DMS153 treated with DMSO at 0.1 percent for 48 hours (cell line): ENCODE data around the gene ARPC2.

Experiments used
- DNase-seq: peaks from one replicate; lab custom pipeline; 2025; ENCODE audit not compliant: unreplicated experiment; lab: John Stamatoyannopoulos, UW

ARPC2 gene

DNA sequence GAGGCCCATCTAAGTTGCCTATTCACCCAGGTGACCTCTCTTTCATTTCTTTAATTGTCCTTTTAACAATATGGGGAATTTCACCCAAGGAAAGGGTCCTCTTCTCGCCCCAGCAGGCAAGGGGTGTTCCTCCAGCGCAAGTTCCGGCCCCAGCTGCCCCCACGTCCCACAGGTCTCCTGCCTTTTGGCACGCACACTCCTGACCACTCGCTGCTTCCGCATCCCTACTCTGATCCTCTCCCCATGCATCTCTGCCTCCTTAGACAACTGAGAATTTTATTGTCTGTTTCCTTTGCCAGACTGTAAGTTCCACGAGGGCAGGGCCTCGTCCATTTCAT is 684 bp upstream of the ARPC2 start:
- DNase-seq = no peak

DNA sequence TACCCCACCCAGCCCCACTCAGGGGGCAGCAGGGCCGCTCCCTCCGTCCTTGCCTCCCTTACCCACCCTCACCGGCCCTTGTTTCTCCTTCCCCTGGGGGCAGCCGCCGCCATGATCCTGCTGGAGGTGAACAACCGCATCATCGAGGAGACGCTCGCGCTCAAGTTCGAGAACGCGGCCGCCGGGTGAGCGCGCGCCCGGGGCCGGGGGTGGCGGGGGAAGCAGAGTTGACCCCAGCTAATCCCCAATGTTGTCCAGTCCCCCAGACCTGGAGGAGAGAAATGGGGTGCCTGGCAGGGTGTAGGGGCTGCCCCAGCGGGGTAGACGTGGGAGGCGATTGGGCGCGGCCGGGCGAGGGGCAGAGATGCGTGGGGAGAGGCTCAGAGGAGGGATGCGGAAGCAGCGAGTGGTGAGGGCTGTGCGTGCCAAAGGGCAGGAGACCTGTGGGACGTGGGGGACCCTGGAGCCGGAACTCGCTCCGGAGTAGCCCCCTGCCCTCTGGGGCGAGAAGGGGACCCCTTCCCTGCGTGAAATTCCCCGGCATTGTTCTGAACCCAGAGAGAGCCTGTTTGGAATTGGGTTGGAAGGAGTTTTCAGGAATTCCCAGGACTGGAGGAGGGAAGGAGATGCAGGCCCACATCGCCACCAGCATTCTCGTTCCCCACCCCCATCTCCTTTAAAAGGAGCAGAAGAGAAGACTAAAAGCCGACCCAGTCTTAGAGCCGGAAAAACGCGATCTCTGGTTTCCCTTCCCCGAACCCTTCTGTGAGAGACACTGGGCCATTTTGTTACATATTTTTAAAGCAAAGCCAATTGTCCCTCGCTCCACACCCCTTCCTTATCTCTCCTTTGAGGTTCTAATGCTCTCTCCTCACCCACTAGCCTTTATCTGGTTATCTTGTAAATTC is 625 bp downstream of the ARPC2 start:
- peak; percentile 8 for DNase-seq

DNA sequence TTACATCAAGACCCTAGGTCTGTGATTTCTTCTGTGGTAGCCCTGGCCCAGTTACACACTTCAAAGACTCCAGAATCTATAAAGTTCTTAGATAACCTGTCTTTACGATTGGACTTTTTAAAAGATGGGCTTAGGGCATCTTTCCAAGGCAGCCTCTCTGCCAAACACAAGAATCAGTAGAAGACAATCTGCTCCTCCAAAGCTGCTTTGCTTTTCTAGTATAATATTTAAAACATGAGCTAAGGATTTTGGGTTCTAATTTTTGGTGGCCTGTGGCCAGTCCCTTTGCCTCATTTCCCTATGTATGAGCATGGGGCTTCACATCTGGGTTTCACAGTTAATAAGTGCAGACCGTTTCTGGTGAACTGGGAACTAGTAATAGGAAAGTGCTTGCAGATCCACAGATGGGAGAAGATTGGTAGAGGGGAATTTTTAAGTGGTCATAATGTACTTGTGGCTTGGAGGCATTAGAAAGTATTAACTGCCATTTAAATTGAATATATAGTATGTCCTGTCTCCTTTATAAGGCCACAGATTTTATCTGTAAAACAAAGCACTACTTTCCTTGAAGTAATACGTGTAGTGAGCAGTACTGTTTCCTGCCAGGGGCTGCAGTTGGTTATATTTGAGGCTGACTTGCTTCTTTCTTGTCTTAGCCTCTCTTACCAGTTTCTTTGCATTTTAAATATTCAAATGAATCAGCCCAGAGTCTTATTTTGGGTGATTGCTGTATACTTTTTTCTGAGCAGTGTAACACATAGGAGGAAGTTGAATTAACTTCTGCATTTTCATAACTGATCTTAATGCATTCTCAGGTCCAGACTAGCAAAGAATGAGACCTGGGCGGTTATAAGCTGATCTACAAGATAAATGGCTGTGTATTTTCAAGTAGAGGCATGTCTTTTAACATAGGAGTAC is 1.5 kb downstream of the ARPC2 start:
- no peak for DNase-seq

DNA sequence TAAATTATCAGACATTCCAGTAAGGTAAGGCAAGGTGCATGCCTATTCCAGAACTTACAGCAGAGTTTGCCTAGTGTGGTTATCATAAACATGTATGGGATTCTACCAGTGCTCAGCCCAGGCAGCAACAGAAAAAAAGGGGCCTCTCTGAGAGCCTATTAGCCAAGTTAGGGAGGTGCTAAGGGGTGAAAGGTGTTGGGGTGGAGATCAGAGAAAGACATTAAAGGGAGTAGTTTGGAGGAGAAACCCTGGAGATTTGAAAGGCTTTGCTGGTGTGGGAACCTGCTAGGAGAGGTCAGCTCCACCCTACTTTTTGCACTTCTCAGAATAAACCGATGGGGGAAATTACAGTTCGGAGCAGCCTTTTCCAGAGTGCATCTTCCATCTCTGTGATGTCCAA is 2.9 kb downstream of the ARPC2 start:
- DNase-seq = no peak

DNA sequence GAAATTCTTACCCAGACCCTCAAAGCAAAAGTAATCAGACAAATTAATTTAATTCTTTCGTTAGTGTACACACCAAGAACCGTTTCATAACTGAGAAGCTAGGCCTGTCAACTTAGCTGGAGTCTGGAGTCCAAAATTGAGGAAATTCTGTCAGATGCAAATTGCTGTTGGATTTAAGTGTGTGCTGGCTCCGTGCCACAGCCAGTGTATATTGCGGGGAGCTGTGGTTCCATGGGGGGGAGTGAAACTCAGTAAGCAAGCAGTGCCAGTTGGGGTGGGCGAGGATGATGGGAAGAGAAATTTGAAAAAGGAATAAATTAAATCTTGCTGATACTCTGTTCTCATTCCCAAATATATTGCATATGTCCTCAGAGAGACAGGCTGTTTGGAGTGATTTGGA is 4.0 kb downstream of the ARPC2 start:
- DNase-seq = no peak

DNA sequence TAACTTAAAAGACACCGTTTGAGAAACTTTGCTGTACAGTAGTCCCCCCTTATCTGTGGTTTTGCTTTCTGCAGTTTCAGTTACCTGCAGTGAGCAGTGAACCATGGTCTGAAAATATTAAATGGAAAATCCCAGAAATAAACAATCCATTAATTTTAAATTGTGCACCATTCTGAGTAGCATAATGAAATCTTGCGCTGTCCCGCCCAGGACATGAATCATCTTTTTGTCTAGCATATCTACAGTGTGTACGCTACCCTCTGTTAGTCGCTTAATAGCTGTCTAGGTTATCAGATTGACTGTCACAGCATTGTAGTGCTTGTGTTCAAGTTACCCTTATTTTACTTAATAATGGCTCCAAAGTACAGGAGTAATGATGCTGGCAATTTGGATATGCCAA is 6.1 kb downstream of the ARPC2 start:
- no peak for DNase-seq

DNA sequence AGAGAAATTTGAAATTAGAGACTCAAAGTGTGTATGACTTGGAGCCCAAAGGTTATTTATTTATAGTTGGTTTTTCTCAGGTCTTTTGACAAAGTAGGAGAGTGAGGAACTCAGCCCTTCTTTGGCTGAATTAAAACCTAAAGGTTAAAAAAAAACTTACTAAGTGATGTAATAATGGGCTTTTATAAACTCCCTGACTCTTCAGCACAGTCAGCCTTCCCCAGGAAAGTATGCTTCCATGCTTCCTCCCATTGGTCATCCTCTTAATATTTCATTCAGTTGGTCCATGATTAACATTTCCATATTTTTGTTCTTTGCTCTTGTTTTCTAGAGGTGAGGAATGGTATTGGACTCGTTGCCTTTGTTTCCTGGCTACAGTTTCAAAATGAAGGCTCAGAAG is 7.2 kb downstream of the ARPC2 start:
- DNase-seq = no peak

DNA sequence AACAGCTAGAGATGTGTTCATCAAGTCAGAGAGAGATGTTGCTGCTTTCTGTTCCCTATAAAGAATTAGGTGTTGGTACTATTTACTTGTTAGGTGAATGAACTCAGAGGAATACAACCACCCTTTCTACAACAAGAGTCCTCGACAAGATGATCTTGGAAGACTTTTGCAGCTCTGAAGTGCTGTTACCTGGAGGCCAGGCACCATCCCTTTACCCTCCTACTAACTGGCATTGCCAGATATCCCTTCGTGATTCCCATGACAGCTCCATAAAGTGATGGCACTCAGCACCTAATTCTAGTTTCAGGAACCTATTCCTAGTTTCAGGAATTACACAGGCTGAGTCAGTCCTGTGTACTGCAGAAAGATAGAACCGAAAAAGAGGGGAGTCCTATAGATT is 9.9 kb downstream of the ARPC2 start:
- DNase-seq = no peak

DNA sequence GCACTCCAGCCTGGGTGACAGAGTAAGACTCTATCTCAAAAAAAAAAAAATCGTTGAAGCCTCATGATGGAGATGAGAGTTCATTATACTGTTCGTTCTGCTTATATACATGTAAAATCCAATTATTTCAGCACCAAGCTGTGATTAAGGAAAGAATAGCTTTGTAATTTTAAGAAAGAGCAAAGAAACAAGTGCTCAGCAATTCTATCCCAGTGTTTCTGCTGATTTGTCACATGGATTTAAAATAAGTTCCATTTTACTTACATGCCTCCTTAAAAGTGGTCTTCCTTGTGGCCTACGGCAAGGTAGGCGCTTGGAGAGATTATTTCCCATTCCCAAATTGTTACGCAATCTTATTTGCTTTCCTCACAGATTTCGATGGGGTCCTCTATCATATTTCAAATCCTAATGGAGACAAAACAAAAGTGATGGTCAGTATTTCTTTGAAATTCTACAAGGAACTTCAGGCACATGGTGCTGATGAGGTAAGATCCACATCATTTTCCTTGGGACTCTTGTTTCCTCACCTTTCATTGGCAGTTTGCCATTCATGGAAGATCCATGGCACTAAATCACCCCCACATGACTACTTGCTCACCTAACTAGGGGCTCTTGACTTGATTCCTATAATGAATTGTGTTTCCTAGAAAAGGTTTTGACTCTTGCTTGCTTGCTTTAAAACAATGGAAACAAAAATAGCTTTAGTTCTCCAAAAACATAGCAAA is 11.5 kb downstream of the ARPC2 start:
- no peak for DNase-seq

DNA sequence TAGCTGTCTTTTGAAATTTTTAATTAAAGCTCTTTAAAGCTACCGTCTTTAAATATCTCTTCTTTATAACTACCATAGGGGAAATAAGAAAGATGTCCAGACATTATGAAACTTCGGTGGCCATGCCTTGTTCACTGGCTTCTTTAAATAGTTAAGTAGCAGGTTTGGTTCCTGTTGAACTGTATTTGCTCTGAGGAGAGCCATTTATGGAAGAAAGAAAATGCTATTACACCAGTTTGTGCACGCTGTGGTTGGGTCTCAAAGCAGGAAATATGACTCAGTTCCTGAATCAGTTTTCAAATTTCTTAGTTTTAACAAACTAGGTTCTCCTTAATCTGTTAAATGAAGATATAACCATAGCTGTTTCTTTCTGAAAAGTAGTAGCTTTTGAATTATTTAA is 12.2 kb downstream of the ARPC2 start:
- no peak for DNase-seq

DNA sequence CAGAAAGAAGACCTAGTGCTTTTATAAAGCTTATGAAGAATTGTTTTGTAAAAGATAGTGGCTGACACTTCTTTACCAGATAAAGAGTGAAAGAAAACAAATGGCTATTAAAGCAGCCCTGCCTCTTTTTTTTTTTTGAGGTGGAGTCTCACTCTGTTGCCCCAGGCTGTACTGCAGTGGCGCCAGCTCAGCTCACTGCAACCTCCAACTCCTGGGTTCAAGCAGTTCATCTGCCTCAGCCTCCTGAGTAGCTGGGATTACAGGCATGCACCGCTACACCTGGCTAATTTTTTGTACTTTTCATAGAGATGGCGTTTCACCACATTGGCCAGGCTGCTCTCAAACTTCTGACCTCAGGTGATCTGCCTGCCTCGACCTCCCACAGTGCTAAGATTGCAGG is 12.9 kb downstream of the ARPC2 start:
- no peak for DNase-seq

DNA sequence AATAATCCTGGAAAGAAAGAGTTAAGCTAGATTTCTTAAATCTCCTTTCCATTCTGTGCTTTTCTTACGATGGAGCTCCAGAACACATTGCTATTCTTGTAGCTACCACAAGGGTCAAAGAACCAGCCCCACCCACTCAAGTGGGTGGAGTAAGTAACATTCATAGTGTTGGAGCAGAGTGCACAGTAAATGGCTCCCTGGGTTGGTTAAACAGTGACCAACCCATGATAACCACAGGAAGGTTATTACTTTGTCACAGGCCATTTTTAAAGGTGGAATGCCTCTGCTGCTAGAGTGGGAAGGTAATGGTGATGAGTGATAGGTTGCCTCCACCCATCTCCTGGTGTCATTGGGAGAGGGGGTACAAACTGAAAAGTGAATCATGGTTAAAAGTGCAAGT is 13.9 kb downstream of the ARPC2 start:
- DNase-seq = no peak

DNA sequence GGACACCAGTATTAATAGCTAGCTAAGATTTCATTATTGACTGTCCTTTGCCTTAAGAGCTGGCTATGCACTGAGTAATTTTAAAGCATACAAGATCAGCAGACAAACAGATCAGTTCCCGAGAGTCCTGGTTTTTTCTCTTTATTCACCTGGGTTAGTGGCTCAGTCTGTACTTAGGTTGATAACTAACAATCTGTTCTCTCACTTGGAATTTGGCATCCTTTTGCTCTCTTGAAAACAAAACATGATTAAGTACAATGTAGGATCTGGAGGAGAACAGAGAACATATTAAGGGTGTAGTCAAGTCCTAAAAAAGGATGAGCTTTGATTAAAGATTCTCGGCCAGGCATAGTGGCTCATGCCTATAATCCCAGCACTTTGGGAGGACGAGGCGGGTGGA is 16.6 kb downstream of the ARPC2 start:
- DNase-seq = no peak

DNA sequence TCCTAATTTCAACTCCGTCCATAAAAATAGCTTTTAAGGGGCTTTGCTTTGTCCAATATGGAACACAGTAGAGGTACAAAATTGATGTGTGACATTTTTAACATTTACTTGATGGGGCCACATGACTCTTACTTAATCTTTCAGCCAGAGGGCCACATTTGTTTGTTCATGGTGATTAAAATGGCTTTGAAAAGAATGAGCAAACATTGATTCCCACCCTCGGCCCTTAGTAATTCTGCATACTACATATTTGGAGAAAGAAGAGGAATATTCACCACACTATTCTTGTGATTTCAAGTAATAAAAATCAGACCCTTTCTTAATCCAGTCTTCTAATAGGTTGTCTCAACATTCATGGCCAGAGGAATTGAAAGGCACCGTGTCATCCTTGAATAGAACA is 17.5 kb downstream of the ARPC2 start:
- DNase-seq = no peak

DNA sequence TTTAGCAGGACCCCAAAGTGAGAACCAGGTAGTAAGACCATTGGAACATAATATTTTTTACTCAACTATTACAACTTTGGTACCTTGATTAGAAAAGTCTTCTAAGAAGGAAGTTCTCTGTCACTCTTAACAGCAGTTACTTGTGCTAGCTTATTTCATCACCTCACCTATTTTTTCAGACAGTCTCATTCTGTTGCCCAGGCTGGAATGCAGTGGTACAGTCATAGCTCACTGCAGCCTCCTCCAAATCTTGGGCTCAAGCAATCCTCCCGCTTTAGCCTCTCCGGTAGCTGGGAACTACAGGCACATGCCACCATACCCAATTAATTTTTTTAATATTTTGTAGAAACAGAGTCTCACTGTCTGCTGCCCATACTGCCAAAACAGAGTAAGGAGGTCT is 18.0 kb downstream of the ARPC2 start:
- DNase-seq = no peak

DNA sequence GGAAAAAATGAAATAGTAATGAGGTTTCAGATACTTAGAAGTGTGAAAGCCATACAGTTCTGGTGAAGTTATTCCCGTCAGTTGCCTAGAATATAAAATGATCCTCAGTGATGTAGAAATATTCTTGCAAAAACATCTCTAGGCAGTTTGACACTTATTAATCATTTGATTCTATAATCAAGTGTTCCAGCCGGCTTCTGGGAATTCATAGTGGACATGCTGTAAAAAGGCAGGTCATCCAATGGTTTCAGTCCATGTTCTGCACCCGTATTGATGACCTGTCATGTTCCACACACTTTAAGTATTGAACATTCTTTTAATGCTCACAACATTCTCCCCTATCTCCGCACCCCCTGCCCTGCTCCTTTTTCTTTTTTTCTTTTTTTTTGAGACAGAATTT is 19.8 kb downstream of the ARPC2 start:
- no peak for DNase-seq

DNA sequence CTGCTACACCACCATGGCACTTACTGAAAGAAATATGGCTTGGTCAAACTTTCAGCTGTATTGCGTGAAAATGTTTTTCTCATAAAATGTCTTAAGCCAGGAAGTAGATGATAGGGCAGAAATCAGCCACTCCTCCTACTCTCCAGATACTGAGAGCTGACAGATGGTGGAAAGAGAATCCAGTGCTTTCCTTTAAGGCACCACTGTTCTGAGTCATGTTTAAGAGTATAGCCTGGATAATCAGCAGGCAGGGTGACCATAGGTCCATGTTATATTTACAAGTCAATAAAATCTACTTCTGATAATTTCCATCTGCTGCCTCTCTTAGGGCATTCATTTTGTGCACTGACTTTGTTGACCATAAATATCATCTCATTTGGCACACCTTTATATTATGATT is 21.9 kb downstream of the ARPC2 start:
- DNase-seq = no peak

DNA sequence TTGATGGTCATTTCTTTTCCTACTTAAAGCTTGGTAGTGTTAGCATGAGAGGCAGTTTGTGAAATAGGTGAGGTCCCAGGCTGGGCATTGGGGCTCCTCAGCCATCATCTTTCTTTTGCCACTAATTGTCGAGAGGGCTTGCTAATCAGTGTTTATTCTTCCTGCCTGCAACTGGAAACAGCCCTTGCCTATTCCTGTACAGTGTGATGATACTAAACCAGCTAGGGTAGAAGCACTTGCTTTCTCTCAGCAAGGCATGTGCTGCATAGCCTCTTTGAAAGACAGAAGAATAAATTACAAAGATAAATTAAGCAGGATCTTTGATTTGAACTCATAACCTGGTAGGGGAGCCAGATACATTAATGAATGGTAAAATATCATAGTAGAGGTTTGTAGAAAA is 27.2 kb downstream of the ARPC2 start:
- DNase-seq = no peak

DNA sequence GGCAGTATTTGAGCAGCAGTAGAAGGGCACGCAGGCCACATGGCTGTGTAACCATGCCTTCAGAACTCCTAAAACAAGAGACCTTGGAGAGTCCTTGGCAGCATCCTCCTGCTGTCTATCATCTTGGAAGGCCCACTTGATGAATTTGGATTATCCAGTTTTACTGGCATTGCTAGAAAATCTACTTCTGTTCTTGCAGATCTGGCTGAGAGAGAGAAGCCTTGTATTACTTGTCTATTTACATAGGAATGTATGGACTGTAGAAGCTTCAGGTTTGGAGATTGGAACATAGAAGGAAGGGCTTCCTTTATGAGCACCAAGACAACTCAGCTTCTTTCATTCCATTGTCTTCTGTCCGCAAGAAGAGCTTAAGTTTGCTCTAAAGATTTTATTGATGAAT is 27.7 kb downstream of the ARPC2 start:
- no peak for DNase-seq

DNA sequence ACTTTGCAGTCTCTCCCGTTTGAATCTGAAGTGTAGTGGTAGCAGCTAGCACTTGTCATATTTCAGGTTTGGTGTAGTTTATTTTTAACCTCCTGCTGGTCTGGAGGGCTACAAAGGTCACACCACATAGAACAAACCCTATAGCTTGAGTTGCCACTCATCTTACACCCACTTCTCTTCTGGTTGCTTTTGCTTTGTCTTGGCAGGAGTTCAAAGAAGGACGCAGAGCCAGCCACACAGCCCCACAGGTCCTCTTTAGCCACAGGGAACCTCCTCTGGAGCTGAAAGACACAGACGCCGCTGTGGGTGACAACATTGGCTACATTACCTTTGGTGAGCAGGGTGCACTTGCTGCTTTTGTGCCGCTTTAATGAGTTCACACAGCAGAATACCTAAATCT is 28.2 kb downstream of the ARPC2 start:
- no peak for DNase-seq

DNA sequence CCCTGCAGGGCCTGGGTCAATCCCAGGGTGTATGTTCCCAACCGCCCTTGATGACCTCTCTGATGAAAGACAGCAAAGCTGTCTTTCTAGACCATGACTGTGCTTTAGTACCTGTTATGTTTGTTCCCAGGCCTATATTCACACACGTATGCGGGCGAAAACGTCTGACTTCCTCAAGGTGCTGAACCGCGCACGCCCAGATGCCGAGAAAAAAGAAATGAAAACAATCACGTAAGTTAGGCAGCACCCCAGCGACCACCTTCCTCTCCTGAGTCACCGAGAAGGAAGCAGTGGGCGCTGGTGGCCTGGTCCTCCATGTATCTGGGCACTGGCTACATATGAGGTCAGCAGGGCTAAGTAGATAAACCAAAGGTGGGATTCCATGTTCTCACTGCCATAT is 32.7 kb downstream of the ARPC2 start:
- no peak for DNase-seq
